Keratinocyte (primary cell): ENCODE data around the gene SERPINE1. TPM values are rescaled to one million over a fixed set of nuclear protein-coding genes. Genes with fewer than 3 reads are reported as not detected.

ENCODE experiments used
- DNase-seq: peaks from one replicate; pipeline ENCODE4 v3.0.0-alpha.2; 2011; ENCODE audit warnings: low read depth, missing footprints, low spot score
- FAIRE-seq: peaks from 2 replicates; lab custom pipeline; 2011; peaks lifted over from hg19 to GRCh38; lab: Jason Lieb, UNC
- H2AFZ ChIP-seq: 2 replicates; pipeline ENCODE4 v1.6.0; 2012; ENCODE audit warnings: low read length, control low read depth, inconsistent platforms; ENCODE audit not compliant: control insufficient read depth
- H3K27ac ChIP-seq: 2 replicates; pipeline ENCODE4 v1.5.1; 2011; ENCODE audit warnings: low read length; ENCODE audit not compliant: control insufficient read depth, insufficient read depth
- H3K27me3 ChIP-seq: 3 replicates; pipeline ENCODE4 v1.6.0; 2011; ENCODE audit warnings: low read length; ENCODE audit not compliant: control insufficient read depth, insufficient read depth; ENCODE audit errors: extremely low read depth
- H3K36me3 ChIP-seq, 2 experiments: 2 replicates in 1 of 2; 3 replicates in 1 of 2; pipeline ENCODE4 v1.5.1; 2011; ENCODE audit warnings: low read length in 2 of 2, mild to moderate bottlenecking in 1 of 2; ENCODE audit not compliant: control insufficient read depth in 2 of 2, insufficient read depth in 2 of 2; ENCODE audit errors: extremely low read depth in 1 of 2
- H3K4me1 ChIP-seq: 3 replicates; pipeline ENCODE4 v1.5.1; 2011; ENCODE audit warnings: low read length; ENCODE audit not compliant: control insufficient read depth, insufficient read depth; ENCODE audit errors: extremely low read depth
- H3K4me2 ChIP-seq: 3 replicates; pipeline ENCODE4 v1.6.0; 2011; ENCODE audit warnings: low read depth, low read length; ENCODE audit not compliant: control insufficient read depth, insufficient read depth; ENCODE audit errors: extremely low read depth
- H3K4me3 ChIP-seq, 3 experiments: fragments of 200-600 bp in 1 of 3; sonication (generic) in 1 of 3; 2 replicates in 2 of 3; 3 replicates in 1 of 3; pipeline ENCODE4 v1.5.1; 2011 to 2016; ENCODE audit warnings: low read length in 3 of 3, mild to moderate bottlenecking in 3 of 3, control low read depth in 2 of 3, inconsistent platforms in 1 of 3, low read depth in 1 of 3, mixed read lengths in 1 of 3, mixed run types in 1 of 3, moderate library complexity in 1 of 3; ENCODE audit not compliant: control insufficient read depth in 2 of 3, insufficient read depth in 2 of 3; ENCODE audit errors: extremely low read depth in 1 of 3
- H3K79me2 ChIP-seq: 2 replicates; pipeline ENCODE4 v1.6.0; 2012; ENCODE audit warnings: low read length; ENCODE audit not compliant: control insufficient read depth, insufficient read depth
- H3K9ac ChIP-seq: 3 replicates; pipeline ENCODE4 v1.6.0; 2011; ENCODE audit warnings: low read length; ENCODE audit not compliant: control insufficient read depth, insufficient read depth; ENCODE audit errors: extremely low read depth
- H3K9me1 ChIP-seq: 3 replicates; pipeline ENCODE4 v1.6.0; 2011; ENCODE audit warnings: low read length; ENCODE audit not compliant: control insufficient read depth, insufficient read depth; ENCODE audit errors: extremely low read depth
- H3K9me3 ChIP-seq: 2 replicates; pipeline ENCODE4 v1.5.1; 2012; ENCODE audit warnings: low read depth, low read length; ENCODE audit not compliant: control insufficient read depth
- H4K20me1 ChIP-seq: 3 replicates; pipeline ENCODE4 v1.6.0; 2011; ENCODE audit warnings: low read length; ENCODE audit not compliant: control insufficient read depth, insufficient read depth; ENCODE audit errors: extremely low read depth
- CTCF ChIP-seq, 3 experiments: IDR thresholded peaks in 1 of 3; conservative IDR thresholded peaks in 1 of 3; optimal IDR thresholded peaks in 1 of 3; 2 replicates in 2 of 3; 3 replicates in 1 of 3; pipeline versions ENCODE3 to v1.5.1; 2011; ENCODE audit warnings: low read length in 3 of 3, mild to moderate bottlenecking in 3 of 3, moderate library complexity in 2 of 3, control low read depth in 1 of 3, inconsistent platforms in 1 of 3; ENCODE audit not compliant: insufficient read depth in 2 of 3; ENCODE audit errors: extremely low read depth in 1 of 3
- EZH2 ChIP-seq: IDR thresholded peaks from one replicate; pipeline ENCODE4 v1.6.1; 2012; ENCODE audit warnings: inconsistent platforms, mild to moderate bottlenecking, low read length, moderate library complexity
- dilution Hi-C: fragments of 300-500 bp; cut with MboI; formaldehyde crosslinking; loops from one replicate; pipeline ENCODE4 v1.7.0; 2020; ENCODE audit warnings: low sequenced_read_pairs; ENCODE audit not compliant: extremely low pct_ligation_motif_present
- polyA plus RNA-seq, 5 experiments: library from polyadenylated mRNA; depleted of rRNA in 3 of 5; stranded (reverse) in 3 of 5; stranded (forward) in 1 of 5; unstranded in 1 of 5; fragments of >200 nt; gene quantifications; 1 replicate in 1 of 5; 2 replicates in 3 of 5; 3 replicates in 1 of 5; pipeline versions ENCODE4 v1.2.1 to v1.2.3, GENCODE V29; 2011 to 2012; ENCODE audit warnings: missing spikeins in 2 of 5, low read depth in 1 of 5, low replicate concordance in 1 of 5

Gene SERPINE1
- polyA plus RNA-seq, 1 donor (not counting 4 experiments of a cell fraction or from before 2014, with no cell fraction given) = 522 TPM

- no peaks in the 10 kb centered on the region for H3K79me2 ChIP-seq
- FAIRE-seq = no peak
- dilution Hi-C loops = no loop called here
- H3K4me2 ChIP-seq = no peak overlapping the region
- DNase-seq = no peak
- no peaks in the 10 kb centered on the region for H3K9me1 ChIP-seq
- H3K9ac ChIP-seq = no peak overlapping the region
- no peak overlapping the region for H2AFZ ChIP-seq
- H3K36me3 ChIP-seq = no peaks in the 10 kb centered on the region
- H3K27ac ChIP-seq = peak overlapping the region; percentile 40
- H3K27me3 ChIP-seq = no peaks in the 10 kb centered on the region
- H3K9me3 ChIP-seq = no peaks in the 10 kb centered on the region
- H3K4me1 ChIP-seq = peaks cover 29% of the 10 kb centered on the region
- H3K4me3 ChIP-seq = no peak overlapping the region
- TF ChIP-seq CTCF (optimal IDR thresholded peaks at IDR 0.05 in 1 of 3, IDR thresholded peaks at IDR 0.05 in 1 of 3, conservative IDR thresholded peaks at IDR 0.05 in 1 of 3; ENCODE audit: extremely low read depth in 1 of 3, insufficient read depth in 2 of 3, low read length in 3 of 3) (no peak), EZH2 (no peak)
- H4K20me1 ChIP-seq = no peaks in the 10 kb centered on the region
Measured at GRCh38 chr7:101118856-101119255, 8.0 kb upstream of the SERPINE1 start.

- no peak overlapping the region for H3K9ac ChIP-seq
- H3K4me2 ChIP-seq = no peak overlapping the region
- H3K36me3 ChIP-seq = no peaks in the 10 kb centered on the region
- no peaks in the 10 kb centered on the region for H3K9me3 ChIP-seq
- dilution Hi-C loops = no loop called here
- H3K27me3 ChIP-seq = no peaks in the 10 kb centered on the region
- H3K4me1 ChIP-seq = peaks cover 28% of the 10 kb centered on the region
- H2AFZ ChIP-seq = no peak overlapping the region
- FAIRE-seq (no peak), DNase-seq (no peak)
- TF ChIP-seq EZH2 = no peak
- no peak for TF ChIP-seq CTCF (optimal IDR thresholded peaks at IDR 0.05 in 1 of 3, IDR thresholded peaks at IDR 0.05 in 1 of 3, conservative IDR thresholded peaks at IDR 0.05 in 1 of 3; ENCODE audit: extremely low read depth in 1 of 3, insufficient read depth in 2 of 3, low read length in 3 of 3)
- H3K9me1 ChIP-seq = no peaks in the 10 kb centered on the region
- H4K20me1 ChIP-seq = no peaks in the 10 kb centered on the region
- no peak overlapping the region for H3K27ac ChIP-seq
- H3K79me2 ChIP-seq = no peaks in the 10 kb centered on the region
- H3K4me3 ChIP-seq = no peak overlapping the region
Measured at GRCh38 chr7:101119876-101120275, 7.0 kb upstream of the SERPINE1 start.
